Activated T-cell treated with anti-CD3 and anti-CD28 coated beads for 4 hours (primary cell): ENCODE results near the gene CHRNA1.
"Not testable (repeated sequence)": the region's sequence is repeated elsewhere in the genome, so short reads cannot be mapped to it uniquely, and the experiment has no call there.

Experiments used
- DNase-seq: peaks from one replicate; pipeline ENCODE4 v3.0.0-alpha.2; 2020

Gene CHRNA1

DNA sequence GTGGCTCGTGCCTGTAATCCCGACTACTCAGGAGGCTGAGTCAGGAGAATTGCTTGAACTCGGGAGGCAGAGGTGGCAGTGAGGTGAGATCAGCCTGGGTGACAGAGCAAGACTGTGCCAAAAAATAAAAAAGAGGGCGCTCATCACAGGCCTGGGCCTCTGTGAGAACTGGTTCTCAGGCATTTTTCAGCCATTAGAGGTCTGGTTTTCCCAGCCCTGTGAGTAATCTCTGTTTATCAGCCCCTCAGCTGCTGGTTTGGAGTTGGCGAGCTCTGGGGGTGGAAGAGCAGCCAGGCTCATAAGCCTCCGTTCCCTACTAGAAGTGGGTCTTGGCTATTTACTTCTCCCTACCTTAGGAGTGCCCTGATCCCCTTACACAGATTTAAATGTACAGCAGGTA is 53.1 kb downstream of the CHRNA1 start:
- DNase-seq, result no peak

DNA sequence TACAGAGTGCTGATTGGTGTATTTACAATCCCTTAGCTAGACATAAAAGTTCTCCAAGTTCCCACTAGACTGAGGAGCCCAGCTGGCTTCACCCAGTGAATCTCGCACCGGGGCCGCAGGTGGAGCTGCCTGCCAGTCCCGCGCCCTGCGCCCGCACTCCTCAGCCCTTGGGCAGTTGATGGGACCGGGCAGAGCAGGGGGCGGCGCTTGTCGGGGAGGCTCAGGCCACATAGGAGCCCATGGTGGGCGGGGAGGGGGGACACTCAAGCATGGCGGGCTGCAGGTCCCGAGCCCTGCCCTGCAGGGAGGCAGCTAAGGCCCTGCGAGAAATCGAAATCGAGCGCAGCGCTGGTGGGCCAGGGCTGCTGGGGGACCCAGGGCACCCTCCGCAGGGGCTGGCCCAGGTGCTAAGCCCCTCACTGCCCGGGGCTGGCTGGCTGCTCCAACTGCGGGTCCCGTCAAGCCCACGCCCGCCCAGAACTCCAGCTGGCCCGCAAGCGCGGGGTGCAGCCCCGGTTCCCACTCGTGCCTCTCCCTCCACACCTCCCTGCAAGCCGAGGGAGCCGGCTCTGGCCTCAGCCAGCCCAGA is 54.8 kb downstream of the CHRNA1 start:
- not testable (repeated sequence) for DNase-seq

DNA sequence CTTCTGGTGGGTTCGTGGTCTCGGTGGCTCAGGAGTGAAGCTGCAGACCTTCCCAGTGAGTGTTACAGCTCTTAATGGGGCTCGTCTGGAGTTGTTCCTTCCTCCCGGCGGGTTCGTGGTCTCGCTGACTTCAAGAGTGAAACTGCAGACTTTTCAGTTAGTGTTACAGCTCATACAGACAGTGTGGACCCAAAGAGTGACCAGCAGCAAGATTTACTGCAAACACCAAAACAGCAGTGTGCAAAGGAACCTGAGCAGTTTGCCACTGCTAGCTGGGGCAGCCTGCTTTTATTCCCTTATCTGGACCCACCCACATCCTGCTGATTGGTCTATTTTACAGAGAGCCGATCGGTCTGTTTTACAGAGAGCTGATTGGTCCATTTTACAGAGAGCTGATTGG is 55.6 kb downstream of the CHRNA1 start:
- no peak for DNase-seq

DNA sequence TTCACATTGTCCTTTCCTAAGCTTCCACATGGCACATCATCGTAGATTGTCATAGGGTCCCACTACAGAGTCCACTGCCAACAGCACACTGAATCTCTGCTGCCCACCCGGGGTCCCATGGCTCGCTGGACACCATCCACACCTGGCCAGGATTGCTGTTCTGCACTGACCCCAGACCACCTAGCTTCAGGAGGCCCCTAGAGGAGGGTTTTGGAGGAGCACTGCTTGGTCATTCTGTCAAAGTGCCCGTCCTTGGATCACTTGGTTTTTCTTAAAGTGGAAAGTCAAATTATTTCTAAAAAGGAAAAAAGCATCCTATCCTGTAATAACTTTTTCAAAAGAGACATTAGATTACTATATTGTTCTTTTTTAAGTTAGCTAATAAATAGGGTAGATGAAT is 59.0 kb downstream of the CHRNA1 start:
- DNase-seq, result no peak

DNA sequence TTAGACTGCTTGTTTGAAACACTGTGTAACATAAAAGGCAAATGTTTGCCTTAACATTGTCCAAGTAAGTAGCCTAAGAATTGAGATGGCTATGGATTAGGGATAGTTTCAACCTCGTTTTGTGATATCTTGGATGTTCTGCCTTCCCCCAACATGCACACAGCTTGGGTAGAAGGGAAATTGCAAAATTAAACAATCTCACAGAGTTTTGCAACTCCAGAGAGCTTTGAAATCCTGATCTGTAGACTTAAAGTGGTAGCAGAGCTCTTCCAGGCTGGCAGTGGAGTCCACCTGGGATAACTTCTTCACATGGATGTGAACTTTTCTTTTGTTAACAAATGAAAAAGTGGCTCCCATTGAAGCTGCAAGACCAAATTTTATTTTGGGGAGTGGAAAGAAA is 59.6 kb downstream of the CHRNA1 start:
- no peak for DNase-seq

DNA sequence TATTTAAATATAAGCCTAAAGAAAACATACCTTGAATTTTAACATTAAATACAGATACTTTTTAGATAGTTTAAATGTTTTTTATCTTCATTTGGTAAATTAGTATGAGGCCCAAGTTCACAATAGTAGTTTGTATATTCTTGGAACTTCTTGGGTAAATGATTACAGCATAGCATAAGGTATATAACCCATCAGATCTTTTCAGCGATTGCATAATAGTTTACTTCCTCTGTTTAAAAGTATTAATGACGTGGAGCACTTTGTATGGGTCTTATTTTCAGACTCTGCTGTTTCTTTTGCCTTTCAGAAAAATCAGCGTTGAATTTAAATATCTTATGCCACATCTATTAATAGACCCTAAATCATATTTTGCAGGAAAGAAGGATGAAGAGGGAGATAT is 60.2 kb downstream of the CHRNA1 start:
- DNase-seq, result no peak

DNA sequence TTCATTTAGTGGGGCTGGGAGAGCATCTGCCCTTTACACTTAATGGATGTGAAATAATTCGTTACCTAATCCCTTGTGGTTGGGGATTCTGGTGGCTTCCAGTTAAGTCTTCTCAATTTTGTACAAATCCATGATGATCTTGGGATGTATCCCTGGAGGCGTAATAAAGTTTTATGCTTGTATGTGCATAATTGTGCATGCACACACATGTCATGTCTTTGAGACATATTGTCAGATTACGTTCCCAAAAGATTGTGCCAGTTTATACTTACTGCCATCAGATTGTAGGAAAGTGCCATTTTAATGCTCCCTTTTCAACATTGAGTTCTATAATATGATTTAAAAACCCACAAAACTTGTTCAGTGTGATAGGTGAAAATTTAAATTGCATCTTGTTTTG is 60.8 kb downstream of the CHRNA1 start:
- DNase-seq, result no peak

DNA sequence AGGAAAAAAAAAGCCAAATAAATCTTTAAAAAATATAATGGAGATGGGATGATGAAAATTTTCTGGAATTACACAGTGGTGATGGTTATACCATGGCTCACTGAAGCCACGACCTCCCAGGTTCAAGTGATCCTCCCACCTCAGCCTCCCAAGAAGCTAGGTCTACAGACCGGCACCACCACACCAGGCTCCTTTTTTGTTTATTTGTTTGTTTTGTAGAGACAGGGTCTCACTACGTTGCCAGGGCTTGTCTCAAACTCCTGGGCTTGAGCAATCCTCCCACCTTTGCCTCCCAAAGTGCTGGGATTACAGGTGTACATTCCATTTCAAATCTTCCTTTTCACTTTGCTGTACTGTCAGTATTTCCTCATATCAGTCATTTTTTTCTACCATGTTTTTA is 61.7 kb downstream of the CHRNA1 start:
- no peak for DNase-seq

DNA sequence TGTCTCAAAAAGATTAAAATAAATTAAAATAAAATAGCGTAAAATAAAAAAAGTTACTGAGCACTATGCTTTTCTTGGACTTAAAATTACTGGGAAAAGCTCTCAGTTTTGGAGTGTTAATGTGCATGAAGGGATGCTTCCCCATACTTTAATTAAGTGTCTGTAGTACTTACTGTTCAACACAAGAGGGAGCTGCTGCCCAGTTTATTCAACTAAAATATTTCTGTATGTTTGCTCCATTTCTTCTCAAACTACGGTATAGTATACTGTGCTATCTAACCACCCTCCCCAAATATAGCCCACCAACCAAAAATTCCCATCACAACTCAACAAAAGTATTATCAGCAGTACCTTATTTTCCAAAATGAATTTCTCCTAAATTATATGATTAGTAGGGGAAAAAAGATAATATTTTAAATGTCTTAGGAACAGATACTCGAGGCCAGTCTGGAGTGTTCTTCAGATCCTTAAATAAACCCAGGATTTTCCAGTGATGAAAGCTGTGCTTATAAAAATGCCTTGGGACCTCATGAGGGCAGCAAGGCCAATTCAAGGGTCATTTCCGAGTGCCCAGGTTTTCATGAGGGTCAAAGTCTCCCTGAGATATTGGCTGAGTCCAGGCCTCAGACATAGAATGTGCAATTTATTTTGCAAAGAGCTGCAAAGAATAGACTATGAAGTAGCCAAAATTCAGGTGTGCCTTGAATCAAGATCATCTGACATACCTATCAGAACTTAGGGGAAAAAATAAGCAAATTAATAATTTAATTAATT is 64.1 kb downstream of the CHRNA1 start:
- no peak for DNase-seq
